GM18502 (cell line): Measurements from ENCODE around the gene ZCCHC24.

Experiments
- ATAC-seq: cut with Tn5 transposase; IDR thresholded peaks from one replicate; pipeline ENCODE4 v1.9.1; 2021; ENCODE audit warnings: mild to moderate bottlenecking; ENCODE audit not compliant: unreplicated experiment, poor library complexity

ZCCHC24 gene

GRCh38 chr10:79387974-79388850 lies 57.2 kb downstream of the ZCCHC24 start:
- ATAC-seq, result no peak

DNA sequence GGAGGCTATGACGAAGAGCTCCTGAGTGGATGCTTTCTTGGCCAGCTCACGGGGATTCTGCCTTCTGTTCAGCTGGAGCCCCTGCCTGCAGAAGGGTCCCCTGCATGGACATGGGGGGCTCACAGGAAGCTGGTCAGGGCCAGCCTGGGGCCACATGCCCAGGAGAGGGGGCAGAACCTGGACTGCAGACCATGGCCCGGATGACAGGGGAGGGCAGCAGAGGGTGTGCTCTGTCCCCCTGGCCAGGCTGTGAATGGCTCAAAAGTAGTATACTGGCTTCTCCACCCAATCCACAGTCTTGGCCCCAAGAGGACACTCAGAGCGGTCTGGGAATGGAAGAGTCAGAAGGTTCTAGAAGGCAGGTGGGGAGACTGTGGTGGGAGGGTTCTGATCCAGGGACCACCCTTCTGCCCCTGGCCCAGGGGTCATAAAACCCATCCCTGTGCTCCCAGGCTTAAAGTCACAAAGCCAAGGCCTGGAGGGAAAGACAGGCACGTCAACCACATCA lies 57.9 kb downstream of the ZCCHC24 start:
- no peak for ATAC-seq

DNA sequence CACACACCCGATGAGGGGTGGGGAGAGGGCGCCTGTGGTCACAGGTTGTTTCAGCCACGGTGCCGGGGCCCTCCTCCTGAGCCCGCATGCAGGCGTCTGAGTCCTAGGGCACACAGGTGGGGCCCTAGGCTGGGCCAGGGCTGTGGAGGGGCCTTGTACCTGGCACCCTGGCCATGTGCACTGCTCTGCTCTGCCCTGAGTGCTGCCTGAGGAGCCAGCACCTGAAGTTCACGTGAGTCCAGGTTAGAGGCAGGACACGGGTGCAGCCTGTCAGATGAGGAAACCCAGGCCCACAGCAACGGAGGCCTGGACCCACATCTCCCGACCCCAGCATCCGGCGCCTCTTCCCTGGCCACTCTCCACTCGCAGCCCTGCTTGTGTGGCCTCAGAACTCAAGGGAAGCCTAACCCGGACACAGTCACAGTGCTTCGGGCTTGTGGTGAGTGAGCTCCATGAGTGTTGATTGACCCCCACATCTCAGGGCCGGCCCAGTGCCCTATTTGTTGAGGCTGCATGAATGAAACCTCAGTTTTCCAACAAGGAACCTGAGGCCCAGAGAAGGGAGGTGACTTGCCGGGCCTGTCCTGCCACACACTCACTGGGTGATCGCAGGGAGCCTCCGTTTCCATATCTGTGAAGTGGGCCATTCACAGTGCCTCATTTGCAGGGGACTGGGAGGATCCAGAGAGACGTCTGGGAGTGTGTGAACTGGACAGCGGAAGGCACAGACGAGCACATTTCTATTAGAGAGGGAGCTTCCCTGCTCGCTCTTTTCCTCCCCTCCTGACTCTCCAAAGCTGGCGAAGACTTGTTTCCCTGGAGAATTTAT lies 58.6 kb downstream of the ZCCHC24 start:
- no peak for ATAC-seq

DNA sequence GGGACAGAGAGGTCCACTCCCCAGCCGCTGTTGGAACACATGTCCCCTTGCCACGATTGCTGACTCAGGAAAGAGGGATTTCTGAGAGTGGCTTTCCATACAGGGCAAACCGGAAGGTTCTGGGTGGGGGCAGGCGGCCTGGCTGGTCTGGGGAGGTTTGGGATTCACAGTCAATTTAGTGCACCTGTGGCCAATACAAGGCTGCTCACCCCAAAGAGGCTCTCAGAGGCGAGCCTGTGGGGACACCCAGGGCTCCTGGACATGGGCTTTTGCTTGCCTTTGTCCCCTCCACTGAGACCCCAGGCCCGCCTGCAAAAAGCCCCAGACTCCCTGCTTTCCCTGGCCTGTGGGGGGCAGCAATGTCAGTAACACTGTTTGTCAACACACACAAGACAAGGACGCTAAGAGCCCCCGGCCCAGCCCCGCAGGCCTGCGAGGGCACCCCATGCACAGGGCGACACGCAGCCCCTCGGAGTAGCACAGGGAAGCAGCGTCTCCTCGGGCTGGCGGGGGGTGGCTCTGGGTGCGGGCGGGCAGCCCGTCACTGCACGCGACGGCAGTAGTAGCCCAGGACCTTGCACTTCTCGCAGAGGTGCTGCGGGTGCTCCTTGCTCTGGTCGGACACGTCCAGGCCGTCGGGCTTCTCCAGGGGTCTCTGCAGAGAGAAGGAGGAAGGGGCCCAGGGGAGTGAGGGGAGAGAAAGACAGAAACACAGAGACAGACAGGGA lies 59.5 kb downstream of the ZCCHC24 start:
- no peak for ATAC-seq

GRCh38 chr10:79385392-79385795 lies 60.0 kb downstream of the ZCCHC24 start:
- no peak for ATAC-seq

DNA sequence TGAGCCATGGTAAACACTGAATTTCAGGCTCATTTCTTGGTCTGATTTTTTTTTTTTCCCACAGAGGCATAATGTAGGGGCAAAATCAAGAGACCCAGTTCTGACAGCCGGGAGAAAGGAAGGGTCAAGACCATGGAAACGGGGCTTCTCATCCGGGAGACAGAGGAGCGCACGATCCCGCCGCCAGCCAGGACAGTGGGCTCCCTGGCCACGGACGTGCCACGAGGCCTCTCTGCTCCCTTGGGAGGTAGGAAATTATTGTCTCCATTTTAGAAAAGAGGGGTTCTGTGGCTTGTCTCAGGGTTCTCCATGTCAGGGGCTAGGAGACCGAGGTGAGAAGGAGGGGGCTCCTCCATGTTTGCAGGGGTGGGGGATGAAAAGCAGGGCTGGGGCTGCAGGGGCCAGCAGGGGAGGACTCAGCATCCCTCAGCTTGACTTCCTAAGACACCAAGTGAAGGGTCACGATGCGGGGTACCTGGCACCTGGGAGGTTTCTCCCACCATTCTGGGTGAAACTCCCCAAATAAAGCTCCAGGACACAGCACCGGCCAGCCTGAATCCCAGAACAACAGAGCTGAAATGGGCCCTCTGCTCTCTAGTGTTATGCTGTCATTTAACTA lies 60.5 kb downstream of the ZCCHC24 start:
- ATAC-seq, result no peak

DNA sequence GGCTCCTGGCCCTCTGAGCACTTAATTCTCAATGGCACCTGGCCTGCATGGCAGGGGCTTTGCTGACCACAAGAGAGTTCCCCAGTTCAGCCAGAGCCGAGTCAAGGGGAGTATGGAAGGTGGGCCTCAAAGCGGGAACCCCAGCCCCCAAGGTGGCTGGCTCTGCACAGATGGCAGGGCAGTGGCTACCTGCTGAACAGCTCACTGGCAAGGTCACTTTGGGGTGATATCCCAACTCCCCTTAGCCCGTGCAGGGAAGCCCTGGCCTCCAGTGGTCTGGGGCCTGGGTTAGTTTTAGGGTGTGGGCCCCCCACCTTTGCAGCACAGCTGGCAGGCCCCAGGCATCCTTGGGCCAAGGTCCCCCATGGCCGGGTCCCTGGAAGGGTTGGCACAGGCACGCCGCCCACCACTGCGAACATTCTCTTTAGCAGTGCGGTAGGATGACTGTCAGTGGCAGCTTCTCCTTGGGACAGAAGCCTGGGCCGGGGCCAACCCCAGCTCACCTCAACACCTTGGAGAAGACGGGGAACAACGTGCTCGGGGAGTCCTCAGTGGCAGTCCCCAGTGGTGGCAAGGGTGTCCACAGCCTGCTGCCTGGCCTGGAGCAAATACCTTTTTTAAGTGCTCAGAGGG lies 61.3 kb downstream of the ZCCHC24 start:
- ATAC-seq, result no peak

DNA sequence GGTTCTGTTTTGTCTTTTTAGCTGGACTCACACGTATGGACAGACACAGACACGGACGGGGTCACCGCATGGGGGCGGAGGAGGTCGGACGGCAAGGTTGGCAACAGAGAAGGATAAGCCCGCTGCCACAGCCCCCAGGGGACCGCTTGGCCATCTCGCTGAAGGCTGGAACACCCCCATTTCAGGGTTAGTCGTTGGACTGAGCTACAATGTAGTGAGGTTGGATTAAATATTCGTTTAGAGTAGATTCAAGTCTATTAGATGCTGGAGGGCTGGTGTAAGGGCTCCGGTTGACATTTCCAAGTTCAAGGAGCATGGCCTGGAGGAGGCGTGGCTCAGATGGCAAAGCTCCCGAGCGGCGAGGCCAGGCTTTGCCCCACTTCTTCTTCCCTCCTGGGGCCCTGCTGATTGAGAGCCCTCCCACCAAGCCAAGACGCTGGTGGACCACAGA lies 62.9 kb downstream of the ZCCHC24 start:
- no peak for ATAC-seq

DNA sequence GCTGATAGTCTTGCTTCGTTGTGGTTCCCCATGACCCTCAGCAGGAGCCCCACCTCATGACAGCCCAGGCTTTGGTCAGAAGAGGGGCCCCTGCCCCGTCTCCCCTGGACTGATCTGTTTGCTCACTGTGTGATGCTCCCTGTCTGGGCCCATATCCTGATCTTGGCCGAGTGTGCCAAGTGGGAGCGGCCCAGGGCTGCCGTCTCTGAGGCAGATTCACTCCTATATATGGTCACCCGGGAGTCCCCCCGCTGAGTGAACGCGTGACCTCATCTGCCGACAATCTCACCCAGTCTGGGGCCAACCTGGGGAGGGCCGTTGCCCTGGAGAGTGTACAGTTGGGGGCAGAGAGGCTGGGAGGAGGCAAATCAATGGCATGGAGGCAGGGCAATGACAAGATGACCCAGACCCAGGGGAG lies 63.6 kb downstream of the ZCCHC24 start:
- ATAC-seq, result no peak

GRCh38 chr10:79380946-79381721 lies 64.3 kb downstream of the ZCCHC24 start:
- ATAC-seq, result no peak

DNA sequence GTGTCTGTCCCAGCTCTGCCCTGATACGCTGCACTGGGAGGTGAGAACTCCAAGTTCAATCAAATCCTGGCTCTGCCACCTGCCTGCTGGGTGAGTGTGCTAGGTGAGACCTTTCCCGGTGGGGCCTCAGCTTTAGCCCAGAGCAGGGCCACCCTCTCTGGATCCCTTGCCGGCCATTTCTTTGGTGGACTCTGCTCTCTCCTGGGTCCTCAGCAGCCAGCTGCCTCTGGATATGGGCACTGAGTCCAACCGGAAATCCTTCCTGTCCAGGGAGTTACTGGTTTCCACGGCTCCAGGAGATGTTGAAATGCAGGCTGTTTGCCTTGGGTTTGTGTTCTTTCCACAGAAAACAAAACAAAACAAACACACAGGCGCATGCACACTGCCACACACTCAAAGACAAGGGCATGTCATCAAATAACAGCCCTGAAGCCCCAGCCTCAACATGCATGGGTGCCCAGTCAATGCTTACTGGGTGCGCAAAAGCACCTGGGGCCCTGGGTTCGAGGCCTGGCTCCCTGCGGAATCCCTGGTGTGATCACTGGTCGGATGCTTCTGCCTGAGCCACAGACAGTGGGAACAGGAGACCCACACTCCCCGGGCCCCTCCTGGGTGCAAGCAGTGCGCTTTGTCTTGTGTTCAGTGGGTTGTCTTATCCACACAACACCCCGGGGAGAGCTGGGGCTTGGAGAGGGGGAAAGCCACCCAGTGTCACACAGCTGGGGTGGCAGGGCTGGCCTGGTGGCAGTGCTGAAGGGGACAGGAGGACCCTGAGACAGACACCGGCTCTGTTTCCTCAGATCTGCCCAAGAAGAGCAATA lies 65.1 kb downstream of the ZCCHC24 start:
- ATAC-seq, result no peak

- ATAC-seq, result no peak
Observed at GRCh38 chr10:79379512-79380124, 65.8 kb downstream of the ZCCHC24 start.

DNA sequence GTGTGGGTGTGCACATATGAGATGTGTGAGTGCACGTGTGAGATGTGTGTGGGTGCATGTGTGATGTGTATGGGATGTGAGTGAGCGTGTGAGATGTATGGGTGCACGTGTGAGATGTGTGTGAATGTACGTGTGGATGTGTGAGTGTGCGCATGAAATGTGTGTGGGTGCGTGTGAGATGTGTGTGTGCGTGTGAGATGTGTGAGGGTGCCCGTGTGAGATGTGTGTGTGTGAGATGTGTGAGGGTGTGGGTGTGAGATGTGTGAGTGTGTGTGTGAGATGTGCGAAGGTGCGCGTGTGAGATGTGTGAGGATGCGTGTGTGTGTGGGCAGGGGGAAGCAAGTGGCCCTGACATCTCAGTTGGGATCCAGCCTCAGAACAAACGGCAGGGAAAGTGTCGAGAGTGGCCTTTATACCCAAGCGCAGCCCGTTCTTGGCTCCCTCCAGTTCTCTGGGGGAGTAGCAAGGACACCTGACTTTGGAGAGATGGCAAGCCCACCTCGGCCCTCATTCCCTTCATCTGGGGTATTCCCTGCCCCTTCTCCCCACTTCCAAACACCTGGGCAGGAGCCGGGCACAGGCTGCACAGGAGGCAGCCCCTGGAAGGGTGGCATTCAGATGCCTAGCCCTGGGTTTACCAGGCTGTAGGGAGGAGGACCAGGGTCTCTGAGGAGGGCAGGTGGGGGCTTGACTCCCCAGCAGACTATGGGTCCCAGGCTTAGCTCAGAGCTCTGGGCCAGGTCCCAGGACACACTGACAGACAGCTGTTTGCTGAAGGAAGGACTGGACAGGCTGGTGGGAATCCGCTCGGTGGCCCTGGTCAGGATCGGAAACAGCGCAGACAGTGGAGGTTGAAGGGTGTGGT lies 66.5 kb downstream of the ZCCHC24 start:
- no peak for ATAC-seq

- ATAC-seq, result no peak
Observed at GRCh38 chr10:79378383-79378646, 67.1 kb downstream of the ZCCHC24 start.

- ATAC-seq, result no peak
Observed at GRCh38 chr10:79377557-79378382, 67.7 kb downstream of the ZCCHC24 start.
